Psoas muscle (tissue), 8 donors: ENCODE results near the gene TEX26. TPM values are rescaled to one million over a fixed set of nuclear protein-coding genes. Genes with fewer than 3 reads are reported as not detected.

Experiments used
- ATAC-seq, 4 donors: fragments of 200-7000 bp; cut with Tn5 transposase; one replicate each; pipeline ENCODE4 v1.9.1; 2020; ENCODE audit warnings: moderate library complexity in 3 of 4, mild to moderate bottlenecking in 2 of 4
- DNase-seq, 2 donors: peaks; one replicate each; pipeline ENCODE4 v3.0.0-alpha.2; 2020
- H3K27ac ChIP-seq: fragments of 200-600 bp; one replicate; pipeline ENCODE4 v1.8.0; 2022
- H3K27me3 ChIP-seq, 3 donors: fragments of 200-600 bp in 1 of 3; one replicate each; pipeline versions ENCODE4 v1.6.1 to v1.8.0; 2013 to 2022; ENCODE audit warnings: low read length in 2 of 3, mild to moderate bottlenecking in 2 of 3, moderate library complexity in 1 of 3; ENCODE audit not compliant: insufficient read depth in 3 of 3
- H3K36me3 ChIP-seq, 2 donors: fragments of 200-600 bp in 1 of 2; one replicate each; pipeline versions ENCODE4 v1.6.1 to v1.8.0; 2013 to 2022; ENCODE audit warnings: low read depth in 1 of 2, mild to moderate bottlenecking in 1 of 2, moderate library complexity in 1 of 2; ENCODE audit not compliant: insufficient read depth in 1 of 2
- H3K4me1 ChIP-seq: fragments of 200-600 bp; one replicate; pipeline ENCODE4 v1.8.0; 2022
- H3K4me3 ChIP-seq: fragments of 200-600 bp; one replicate; pipeline ENCODE4 v1.8.0; 2022; ENCODE audit warnings: mild to moderate bottlenecking
- H3K9me3 ChIP-seq: fragments of 200-600 bp; one replicate; pipeline ENCODE4 v1.8.0; 2022
- WGBS, 3 donors: extraction: QIAGEN DNeasy Blood & Tissue Kit; methylation state at CpG; one replicate each; pipeline versions ENCODE4 v1.1.6 to v1.1.7; 2013; 5-methylcytosine and 5-hydroxymethylcytosine counted together
- intact Hi-C, 2 donors: fragments of 100-400 bp; cut with DNase I; formaldehyde crosslinking; loops; one replicate each; pipeline versions ENCODE4 v1.11.0 to v1.14.2; 2022
- polyA plus RNA-seq, 3 donors: library from polyadenylated mRNA; stranded (reverse); fragments of 200-250 nt; gene quantifications; one replicate each; pipeline ENCODE4 v1.2.3, GENCODE V29; 2013
- total RNA-seq, 4 donors: library from RNA; stranded (reverse); fragmentation: NEBNext Ultra II Directional in 2 of 4; extraction: Animal tissue kit (Norgen Biotek cat#: 25700) in 2 of 4; gene quantifications; one replicate each; pipeline versions ENCODE4 v1.2.1 to v1.2.4, GENCODE V29; 2021 to 2023
- TF ChIP-seq, protein P1 (sequence below): fragments of 200-600 bp; IDR thresholded peaks from one replicate; pipeline ENCODE4 v1.8.0; 2022; ENCODE audit warnings: antibody characterized with exemption
- donor health status: healthy with polysubstance abuse.
- donor health status: DM: no; HTN: no; CAD: no; lungs with moderate emphysema.
- donor health status: Bipolar disorder and iron deficiency.
- donor health status: healthy.
- donor health status: DM: yes; HTN: yes; CAD: no.
- donor health status: DM: no; HTN: no; CAD: no.
- donor health status: DM: no; HTN: no; CAD: no.
- donor health status: DM: yes; HTN: yes; CAD: no.

TEX26 gene
- total and polyA plus RNA-seq, 7 donors, result 0.04 TPM; not detected in 6

DNA sequence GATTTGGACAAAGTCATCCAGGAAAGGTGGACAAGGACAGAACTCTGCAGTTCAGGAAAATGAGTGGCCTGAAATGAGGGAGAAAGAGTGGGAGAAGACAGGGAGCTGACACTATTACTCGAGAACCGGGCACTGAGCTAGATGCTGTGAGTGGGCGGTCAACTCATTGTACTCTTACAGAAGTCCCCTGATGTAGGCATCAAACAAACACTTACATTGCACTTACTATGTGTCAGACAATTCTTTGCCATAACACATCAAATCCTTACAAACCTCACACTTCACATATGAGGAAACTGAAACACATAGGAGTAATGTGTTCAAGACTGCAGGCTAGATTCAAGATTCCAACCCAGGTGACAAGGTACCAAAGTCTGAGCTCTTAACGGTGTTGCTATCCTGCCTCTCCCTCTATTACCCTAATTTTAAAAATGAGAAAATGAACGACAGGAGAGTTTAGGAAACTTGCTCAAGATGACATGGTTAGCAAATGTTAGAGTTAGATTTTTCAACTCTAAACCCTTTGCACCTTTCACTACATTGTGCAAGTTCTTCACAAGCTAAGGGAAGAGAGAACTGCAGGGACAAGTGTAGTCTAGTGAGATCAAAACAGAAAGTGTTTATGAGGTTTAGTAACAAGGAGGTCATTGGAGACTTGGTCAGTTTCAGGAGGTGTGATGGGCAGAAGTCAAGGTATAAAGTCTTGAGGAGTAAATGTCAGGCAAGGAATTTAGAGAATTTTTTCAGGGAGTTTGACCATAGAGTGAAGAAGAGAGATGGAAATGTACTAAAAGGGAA is 31.3 kb upstream of the TEX26 start:
- TF ChIP-seq, protein P1, sequence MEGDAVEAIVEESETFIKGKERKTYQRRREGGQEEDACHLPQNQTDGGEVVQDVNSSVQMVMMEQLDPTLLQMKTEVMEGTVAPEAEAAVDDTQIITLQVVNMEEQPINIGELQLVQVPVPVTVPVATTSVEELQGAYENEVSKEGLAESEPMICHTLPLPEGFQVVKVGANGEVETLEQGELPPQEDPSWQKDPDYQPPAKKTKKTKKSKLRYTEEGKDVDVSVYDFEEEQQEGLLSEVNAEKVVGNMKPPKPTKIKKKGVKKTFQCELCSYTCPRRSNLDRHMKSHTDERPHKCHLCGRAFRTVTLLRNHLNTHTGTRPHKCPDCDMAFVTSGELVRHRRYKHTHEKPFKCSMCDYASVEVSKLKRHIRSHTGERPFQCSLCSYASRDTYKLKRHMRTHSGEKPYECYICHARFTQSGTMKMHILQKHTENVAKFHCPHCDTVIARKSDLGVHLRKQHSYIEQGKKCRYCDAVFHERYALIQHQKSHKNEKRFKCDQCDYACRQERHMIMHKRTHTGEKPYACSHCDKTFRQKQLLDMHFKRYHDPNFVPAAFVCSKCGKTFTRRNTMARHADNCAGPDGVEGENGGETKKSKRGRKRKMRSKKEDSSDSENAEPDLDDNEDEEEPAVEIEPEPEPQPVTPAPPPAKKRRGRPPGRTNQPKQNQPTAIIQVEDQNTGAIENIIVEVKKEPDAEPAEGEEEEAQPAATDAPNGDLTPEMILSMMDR, result no peak
- DNase-seq (no peak), ATAC-seq (no peak)
- no peaks in the 10 kb centered on the region for H3K36me3 ChIP-seq
- no peaks in the 10 kb centered on the region for H3K9me3 ChIP-seq
- intact Hi-C loops, result no loop called here
- H3K4me1 ChIP-seq, result no peaks in the 10 kb centered on the region
- no peak overlapping the region for H3K27ac ChIP-seq
- peaks cover 3 to 28% (median 16%) of the 10 kb centered on the region in 3 donors for H3K27me3 ChIP-seq
- no peak overlapping the region for H3K4me3 ChIP-seq
- WGBS, 3 donors, result 83 to 93% (median 87%) methylated on average over 5 of the region's 5 CpGs

DNA sequence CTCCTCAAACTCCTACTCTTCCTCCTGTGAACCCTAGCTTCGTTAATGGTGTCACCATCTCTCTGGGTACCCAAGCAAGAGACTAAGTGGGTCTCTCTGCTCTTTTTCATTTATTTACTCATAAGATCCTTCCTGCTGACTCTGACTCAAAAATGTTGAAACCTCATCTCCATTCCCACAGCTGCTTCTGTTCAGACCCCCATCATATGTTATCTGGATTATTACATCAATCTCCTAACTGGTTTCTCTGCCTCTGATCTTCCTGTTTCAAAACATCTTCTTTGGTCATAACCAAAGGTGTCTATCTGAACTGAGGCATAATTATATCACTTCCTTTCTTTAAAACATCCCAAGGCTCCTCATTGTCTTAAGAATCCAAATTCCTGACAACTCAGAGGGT is 28.4 kb upstream of the TEX26 start:
- 97 to 100% (median 97%) methylated on average over 1 of the region's 1 CpG for WGBS, 3 donors
- no peak for ATAC-seq

DNA sequence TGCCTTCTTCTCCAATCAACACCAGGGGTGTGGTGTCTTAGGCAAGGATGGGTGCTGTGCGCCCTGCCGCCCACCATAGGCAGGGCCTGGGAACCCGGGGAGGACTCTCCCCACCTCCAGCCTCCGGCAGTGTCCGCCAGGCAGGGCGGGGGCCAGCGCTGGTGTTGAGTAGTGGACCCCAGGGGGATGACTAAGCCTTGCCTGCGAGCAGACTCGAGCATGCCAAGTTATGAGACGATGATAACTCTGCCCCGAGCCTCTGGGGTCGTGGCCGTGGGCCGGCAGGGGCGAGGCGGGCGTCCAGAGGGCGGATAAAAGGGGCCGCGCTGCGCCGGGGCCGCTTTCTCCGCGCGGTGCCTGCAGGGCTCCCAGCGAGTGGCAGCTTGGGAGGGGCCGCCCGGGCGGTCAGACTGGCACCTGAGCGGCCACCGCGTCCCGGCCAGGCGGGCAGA is 26.5 kb upstream of the TEX26 start, which contains the start of gene MEDAG:
Gene MEDAG, plus strand, starts transcription at position 340 of the 452 bp plus-strand sequence. CDS start 245 bp downstream, outside the sequence.
- DNase-seq (peak; percentile 88 to 92), ATAC-seq (peak; percentile 64 to 90 (median 83))
- Histone ChIP-seq H3K27ac (peak within 1 kb of the TSS; percentile 64), H3K36me3 (no peaks in the 10 kb centered on the region), H3K4me3 (peak within 1 kb of the TSS; percentile 65), H3K4me1 (peaks cover 4% of the 10 kb centered on the region), H3K27me3 (peaks cover 3 to 44% (median 21%) of the 10 kb centered on the region in 3 donors), H3K9me3 (no peaks in the 10 kb centered on the region)
- 3 to 5% (median 3%) methylated on average over 17 to 35 of the region's 35 CpGs for WGBS, 3 donors
- TF ChIP-seq, protein P1, result no peak
- intact Hi-C loops, result no loop called here

More for the DNA sequence above, 28.4 kb upstream of the TEX26 start:
- Histone ChIP-seq H3K9me3 (no peaks in the 10 kb centered on the region), H3K27ac (no peak overlapping the region), H3K27me3 (peaks cover 3 to 44% (median 21%) of the 10 kb centered on the region in 3 donors), H3K4me3 (no peak overlapping the region), H3K4me1 (peaks cover 4% of the 10 kb centered on the region), H3K36me3 (no peaks in the 10 kb centered on the region)
- TF ChIP-seq, protein P1, result no peak
- DNase-seq, result no peak
- intact Hi-C loops, result no loop called here

DNA sequence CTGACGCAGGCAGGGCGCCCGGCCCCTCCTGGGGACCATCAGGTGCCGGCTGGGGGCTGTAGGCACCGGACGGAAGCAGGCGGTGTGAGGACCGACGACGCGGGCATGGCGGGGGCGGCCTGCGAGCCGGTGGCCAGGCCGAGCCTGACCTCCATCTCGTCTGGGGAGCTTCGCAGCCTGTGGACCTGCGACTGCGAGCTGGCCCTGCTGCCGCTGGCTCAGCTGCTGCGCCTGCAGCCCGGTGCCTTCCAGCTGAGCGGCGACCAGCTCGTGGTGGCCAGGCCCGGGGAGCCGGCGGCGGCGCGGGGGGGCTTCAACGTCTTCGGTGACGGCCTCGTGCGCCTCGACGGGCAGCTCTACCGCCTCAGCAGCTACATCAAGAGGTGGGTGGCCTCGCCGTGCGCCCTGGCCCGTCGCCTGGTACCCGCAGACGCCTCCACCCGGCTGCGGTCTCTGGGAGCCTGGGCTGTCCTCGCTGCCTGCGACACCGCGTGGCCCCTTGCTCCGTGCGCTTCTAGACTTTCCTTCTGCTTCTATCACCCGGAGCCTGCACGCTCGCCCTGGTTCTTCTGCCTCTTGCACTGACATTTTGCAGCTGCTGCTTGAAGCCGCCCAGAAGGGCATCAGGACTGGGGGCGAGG is 25.9 kb upstream of the TEX26 start:
- 15 to 17% (median 15%) methylated on average over 40 to 60 of the region's 60 CpGs for whole genome bisulfite sequencing, 3 donors
- ATAC-seq, result peak; percentile 20 to 43 (median 38)
- peak overlapping the region; percentile 65 for H3K4me3 ChIP-seq
- H3K9me3 ChIP-seq, result no peaks in the 10 kb centered on the region
- H3K4me1 ChIP-seq, result peaks cover 4% of the 10 kb centered on the region
- H3K27ac ChIP-seq, result peak overlapping the region; percentile 64
- no peak for DNase-seq
- intact Hi-C loops, result no loop called here
- H3K36me3 ChIP-seq, result no peaks in the 10 kb centered on the region
- peaks cover 3 to 40% (median 21%) of the 10 kb centered on the region in 3 donors for H3K27me3 ChIP-seq
- TF ChIP-seq, protein P1, result no peak
